Fibroblast of peridontal ligament (primary cell): ENCODE data around the gene LTB.
A peak's percentile ranks its signal among the peaks of the same experiment; 100 is the strongest.
"Not testable (repeated sequence)": the region's sequence is repeated elsewhere in the genome, so short reads cannot be mapped to it uniquely, and the experiment has no call there.

ENCODE experiments used
- DNase-seq: peaks from one replicate; pipeline ENCODE4 v3.0.0-alpha.2; 2010; ENCODE audit errors: extremely low read depth

Gene LTB

GRCh38 chr6:31609519-31610406 lies 27.5 kb upstream of the LTB start:
- DNase-seq = no peak

GRCh38 chr6:31607317-31607716 lies 25.1 kb upstream of the LTB start:
- DNase-seq = no peak

GRCh38 chr6:31597006-31597405 lies 14.8 kb upstream of the LTB start:
- peak; percentile 38 for DNase-seq

GRCh38 chr6:31592396-31592771 lies 10.2 kb upstream of the LTB start:
- DNase-seq = no peak

- not testable (repeated sequence) for DNase-seq
Observed at GRCh38 chr6:31590691-31591090, 8.5 kb upstream of the LTB start.

- no peak for DNase-seq
Observed at GRCh38 chr6:31588871-31589650, 6.8 kb upstream of the LTB start.

- DNase-seq = peak; percentile 11
Observed at GRCh38 chr6:31587791-31588777, 5.9 kb upstream of the LTB start.

- no peak for DNase-seq
Observed at GRCh38 chr6:31586599-31587281, 4.5 kb upstream of the LTB start.

- no peak for DNase-seq
Observed at GRCh38 chr6:31586008-31586407, 3.8 kb upstream of the LTB start, which contains the start of gene LST1. Gene LST1 (plus strand): TSS chr6:31586277. CDS start chr6:31587300, 1,023 bp downstream.

- DNase-seq = no peak
Observed at GRCh38 chr6:31585491-31585890, 3.3 kb upstream of the LTB start.

GRCh38 chr6:31581434-31582229 lies 592 bp downstream of the LTB start:
- DNase-seq = peak; percentile 6

- peak; percentile 63 for DNase-seq
Observed at GRCh38 chr6:31580807-31581433, 1.3 kb downstream of the LTB start.

- DNase-seq = no peak
Observed at GRCh38 chr6:31580438-31580740, 1.8 kb downstream of the LTB start.

GRCh38 chr6:31579546-31580437 lies 2.4 kb downstream of the LTB start:
- DNase-seq = no peak

- no peak for DNase-seq
Observed at GRCh38 chr6:31579119-31579505, 3.1 kb downstream of the LTB start.

GRCh38 chr6:31578184-31579118 lies 3.8 kb downstream of the LTB start:
- DNase-seq = no peak

GRCh38 chr6:31577579-31577966 lies 4.7 kb downstream of the LTB start:
- DNase-seq = no peak
